K562 (cell line): ENCODE results near the gene SUCO. TPM values are rescaled to one million over a fixed set of nuclear protein-coding genes. Genes with fewer than 3 reads are reported as not detected.
A peak's percentile ranks its signal among the peaks of the same experiment; 100 is the strongest.

Source experiments
- ATAC-seq: fragments of 200-7000 bp; cut with Tn5 transposase; 3 replicates; pipeline ENCODE4 v1.9.1; 2020; ENCODE audit warnings: moderate library complexity
- BruUV-seq: library from RNA; stranded (reverse); fragments of 400-500 nt; replicated peaks from 2 replicates; lab custom pipeline; 2021; lab: Mats Ljungman, UMichigan
- CTCF ChIA-PET: fragments of 300-600 bp; formaldehyde crosslinking; extraction: SDS; loops from one replicate; lab custom pipeline; 2021; ENCODE audit warnings: low intra/inter-chr PET ratio; lab: Yijun Ruan, JAX
- POLR2A ChIA-PET: fragments of 300-600, 350-650 bp; sonication (Branson Sonifier 250); formaldehyde crosslinking; extraction: SDS; loops from one replicate; lab custom pipeline; 2021; ENCODE audit warnings: antibody characterized with exemption, inconsistent platforms; lab: Yijun Ruan, JAX
- DNase-seq, 4 experiments: peaks; one replicate each; pipeline versions ENCODE4 v3.0.0 to v3.0.0-alpha.2; 2011 to 2018; ENCODE audit warnings: low spot score in 3 of 4, mixed read lengths in 3 of 4; ENCODE audit errors: extremely low read depth in 1 of 4
- FAIRE-seq: peaks from 2 replicates; lab custom pipeline; 2011; peaks lifted over from hg19 to GRCh38; lab: Jason Lieb, UNC
- H2AFZ ChIP-seq: 2 replicates; pipeline ENCODE4 v1.6.0; 2011; ENCODE audit warnings: low read depth, low read length, control low read depth, inconsistent platforms
- H3K27ac ChIP-seq: fragments of 200-600 bp; 3 replicates; pipeline ENCODE4 v1.8.0; 2011; ENCODE audit warnings: low read depth, mild to moderate bottlenecking, control low read depth, inconsistent platforms, low read length, moderate library complexity, mixed read lengths; ENCODE audit errors: extremely low read depth
- H3K27me3 ChIP-seq, 2 experiments: fragments of 300-600 bp in 1 of 2; 2 replicates in 1 of 2; 3 replicates in 1 of 2; pipeline versions ENCODE4 v1.6.0 to v1.8.0; 2011; ENCODE audit warnings: inconsistent platforms in 2 of 2, low read length in 2 of 2, mild to moderate bottlenecking in 1 of 2, mixed read lengths in 1 of 2, moderate library complexity in 1 of 2; ENCODE audit not compliant: control insufficient read depth in 2 of 2, insufficient read depth in 2 of 2
- H3K36me3 ChIP-seq: fragments of 300-600 bp; 3 replicates; pipeline ENCODE4 v1.8.0; 2011; ENCODE audit warnings: mild to moderate bottlenecking, low read length, inconsistent platforms; ENCODE audit not compliant: control insufficient read depth, insufficient read depth
- H3K4me1 ChIP-seq, 2 experiments: fragments of 200-600 bp in 1 of 2; replicated peaks in 1 of 2; 2 replicates in 1 of 2; 3 replicates in 1 of 2; pipeline versions ENCODE4 v1.5.1 to v1.8.0; 2011; ENCODE audit warnings: inconsistent platforms in 2 of 2, low read length in 2 of 2, mild to moderate bottlenecking in 1 of 2, mixed read lengths in 1 of 2, moderate library complexity in 1 of 2; ENCODE audit not compliant: control insufficient read depth in 2 of 2, insufficient read depth in 2 of 2
- H3K4me2 ChIP-seq: 2 replicates; pipeline ENCODE4 v1.6.1; 2011; ENCODE audit warnings: low read length, control low read depth, inconsistent platforms, mixed read lengths; ENCODE audit not compliant: insufficient read depth
- H3K4me3 ChIP-seq: fragments of 200-600 bp; sonication (generic), shearing (Covaris generic); 2 replicates; pipeline ENCODE4 v1.5.1; 2016; ENCODE audit warnings: control low read depth, inconsistent platforms
- H3K79me2 ChIP-seq: fragments of 200-600 bp; 3 replicates; pipeline ENCODE4 v1.8.0; 2011; ENCODE audit warnings: low read length, inconsistent platforms; ENCODE audit not compliant: control insufficient read depth, insufficient read depth
- H3K9ac ChIP-seq, 2 experiments: 2 replicates each; pipeline versions ENCODE4 v1.6.0 to v1.6.1; 2011; ENCODE audit warnings: low read depth in 2 of 2, low read length in 2 of 2, control low read depth in 1 of 2, inconsistent platforms in 1 of 2, mild to moderate bottlenecking in 1 of 2, mixed read lengths in 1 of 2; ENCODE audit not compliant: insufficient read depth in 1 of 2
- H3K9me1 ChIP-seq: one replicate; pipeline ENCODE4 v1.6.0; 2011; ENCODE audit warnings: inconsistent platforms, mild to moderate bottlenecking, low read length, moderate library complexity; ENCODE audit not compliant: control insufficient read depth, insufficient read depth
- H3K9me3 ChIP-seq: replicated peaks from 2 replicates; pipeline ENCODE4 v1.5.1; 2011; ENCODE audit warnings: low read depth, low read length, inconsistent platforms; ENCODE audit not compliant: control insufficient read depth, insufficient read depth
- H4K20me1 ChIP-seq: replicated peaks from 2 replicates; pipeline ENCODE4 v1.6.1; 2011; ENCODE audit warnings: low read length, inconsistent platforms, mixed read lengths; ENCODE audit not compliant: control insufficient read depth, insufficient read depth
- ATF1 ChIP-seq, 2 experiments: fragments of 450-650 bp in 1 of 2; IDR thresholded peaks; 2 replicates each; pipeline ENCODE4 v1.6.1; 2016; ENCODE audit warnings: missing compliant biosample characterization in 1 of 2, missing genetic modification characterization in 1 of 2
- ATF7 ChIP-seq: fragments of 450-650 bp; IDR thresholded peaks from 2 replicates; pipeline ENCODE4 v1.7.1; 2014; ENCODE audit warnings: mild to moderate bottlenecking, moderate library complexity
- BHLHE40 ChIP-seq: IDR thresholded peaks from 2 replicates; pipeline ENCODE4 v1.6.1; 2011; ENCODE audit warnings: low read length, improper control_type of control experiment
- CAMTA2 ChIP-seq: fragments of 250-450 bp; sonication (Bioruptor Pico); conservative IDR thresholded peaks from 2 replicates; pipeline ENCODE4 v1.5.1; 2022
- GTF2F1 ChIP-seq: IDR thresholded peaks from 2 replicates; pipeline ENCODE4 v1.6.1; 2011; ENCODE audit warnings: low read depth, low read length, improper control_type of control experiment
- JUND ChIP-seq, 2 experiments: IDR thresholded peaks; 2 replicates in 1 of 2; 3 replicates in 1 of 2; pipeline ENCODE4 v1.6.1; 2011; ENCODE audit warnings: borderline replicate concordance in 2 of 2, low read depth in 2 of 2, low read length in 2 of 2, improper control_type of control experiment in 1 of 2, missing biosample characterization in 1 of 2, missing genetic modification characterization in 1 of 2, missing genetic modification reagents in 1 of 2
- MAFK ChIP-seq: IDR thresholded peaks from 2 replicates; pipeline ENCODE4 v1.6.1; 2011; ENCODE audit warnings: low read length, improper control_type of control experiment
- MECOM ChIP-seq: fragments of 250-450 bp; sonication (Bioruptor Pico); IDR thresholded peaks from 2 replicates; pipeline ENCODE4 v1.8.0; 2022; ENCODE audit warnings: inconsistent platforms
- MEIS2 ChIP-seq: fragments of 450-650 bp; IDR thresholded peaks from 2 replicates; pipeline ENCODE4 v1.6.1; 2014; ENCODE audit warnings: mild to moderate bottlenecking; ENCODE audit not compliant: partially characterized antibody
- NRF1 ChIP-seq, 2 experiments: fragments of 450-650 bp; IDR thresholded peaks in 1 of 2; conservative IDR thresholded peaks in 1 of 2; 2 replicates each; pipeline ENCODE4 v1.6.1; 2014; ENCODE audit warnings: mild to moderate bottlenecking in 2 of 2
- POU5F1 ChIP-seq: fragments of 150-350 bp; IDR thresholded peaks from 2 replicates; pipeline ENCODE4 v1.6.1; 2014; ENCODE audit warnings: borderline replicate concordance, low read length, low read depth, mild to moderate bottlenecking; ENCODE audit not compliant: partially characterized antibody
- STAT5B ChIP-seq: fragments of 250-450 bp; sonication (Bioruptor Pico); IDR thresholded peaks from 2 replicates; pipeline ENCODE4 v1.8.0; 2021; ENCODE audit warnings: mild to moderate bottlenecking, inconsistent platforms
- ZEB2 ChIP-seq: fragments of 450-650 bp; IDR thresholded peaks from 2 replicates; pipeline ENCODE4 v1.6.1; 2016
- WGBS: fragments of 100-300 bp; shearing (Covaris generic); methylation state at CpG from one replicate; pipeline ENCODE4 v1.1.6; 2016; ENCODE audit warnings: low coverage, mixed read lengths; ENCODE audit not compliant: insufficient coverage; ENCODE audit errors: missing lambda C conversion rate; 5-methylcytosine and 5-hydroxymethylcytosine counted together
- in situ Hi-C: fragments of 300-500 bp; cut with MboI; formaldehyde crosslinking; loops from 4 replicates; pipeline ENCODE4 v1.15.0; 2018; ENCODE audit warnings: inconsistent platforms, mixed read lengths
- intact Hi-C: fragments of 100-400 bp; cut with micrococcal nuclease; formaldehyde crosslinking; loops from 2 replicates; pipeline ENCODE4 v1.14.2; 2022
- polyA plus RNA-seq, 8 experiments: library from polyadenylated mRNA; depleted of rRNA in 4 of 8; stranded (reverse) in 5 of 8; unstranded in 3 of 8; fragments of >200 nt; fragmentation: Nextera tagmentation in 2 of 8; fragmentation: Illumina TruSeq in 1 of 8; extraction: Ambion mirVana in 2 of 8; extraction: Trizol in 1 of 8; gene quantifications; 2 replicates each; pipeline versions ENCODE4 v1.2.1 to v1.2.3, GENCODE V29; 2011 to 2014; ENCODE audit warnings: inconsistent platforms in 1 of 8, missing spikeins in 1 of 8
- total RNA-seq, 7 experiments: library from RNA; depleted of rRNA in 6 of 7; stranded (reverse); fragments of >200 nt in 6 of 7; fragmentation: Illumina TruSeq in 2 of 7; extraction: Trizol in 2 of 7; gene quantifications; 2 replicates each; pipeline versions ENCODE4 v1.2.1 to v1.2.3, GENCODE V29; 2011 to 2021; ENCODE audit warnings: low replicate concordance in 1 of 7

The SUCO gene
- total and polyA plus RNA-seq, 9 of the 15 experiments (the other 6 are each of a cell fraction or from before 2014, with no cell fraction given): 2.5 to 20.6 (median 14.3) TPM

DNA sequence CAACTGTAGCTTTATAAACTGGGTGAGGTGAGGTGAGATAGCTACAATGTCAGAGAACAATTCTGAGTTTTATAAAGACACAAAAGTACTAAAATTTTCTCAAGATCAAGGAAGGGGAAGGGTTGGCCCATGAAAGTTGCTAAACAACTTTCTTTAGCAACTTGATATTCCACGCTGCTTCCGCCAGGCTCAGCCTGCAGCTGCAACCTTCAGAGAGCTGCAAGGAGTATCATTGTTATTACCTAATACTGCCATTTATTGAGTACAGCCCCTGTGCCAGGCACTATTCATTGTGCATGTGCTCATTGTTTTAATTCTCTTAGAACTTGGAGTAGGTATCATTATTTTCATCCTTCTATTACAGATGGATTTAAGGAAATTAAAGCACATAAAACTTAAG lies 34.1 kb upstream of the SUCO start:
- Histone ChIP-seq H3K4me3 (no peak overlapping the region), H3K9me3 (no peaks in the 10 kb centered on the region), H2AFZ (no peak overlapping the region), H3K4me2 (no peak overlapping the region), H3K9ac (no peak overlapping the region), H3K27ac (no peak overlapping the region), H3K9me1 (no peaks in the 10 kb centered on the region), H3K36me3 (no peaks in the 10 kb centered on the region), H3K4me1 (peaks cover 0 to 13% of the 10 kb centered on the region in 2 experiments; a peak in 3 of 5 replicates), H3K79me2 (no peaks in the 10 kb centered on the region), H3K27me3 (no peaks in the 10 kb centered on the region), H4K20me1 (no peaks in the 10 kb centered on the region)
- ATAC-seq (no peak), FAIRE-seq (no peak), DNase-seq (no peak)
- in situ Hi-C loops: no loop called here
- CTCF ChIA-PET: no interaction called here
- WGBS: 77% methylated on average over 2 of the region's 2 CpGs
- intact Hi-C loops: loop anchor here (5.0 kb wide), 1 partner anchor 47 kb away; no protein-coding TSS in a partner anchor
- POLR2A ChIA-PET: interaction anchor here (0.7 to 2.1 kb wide), 7 partner anchors 9 to 42 kb away, joined by 3 to 5 read pairs (median 4); partner anchors contain the start of gene SUCO
- no TSS peak for BruUV-seq
- no peak for TF ChIP-seq GTF2F1
- no peak for TF ChIP-seq ATF1 (CRISPR knock-in tag; IDR thresholded peaks at IDR 0.05)
- TF ChIP-seq ATF1 (tag; IDR thresholded peaks at IDR 0.05): no peak

DNA sequence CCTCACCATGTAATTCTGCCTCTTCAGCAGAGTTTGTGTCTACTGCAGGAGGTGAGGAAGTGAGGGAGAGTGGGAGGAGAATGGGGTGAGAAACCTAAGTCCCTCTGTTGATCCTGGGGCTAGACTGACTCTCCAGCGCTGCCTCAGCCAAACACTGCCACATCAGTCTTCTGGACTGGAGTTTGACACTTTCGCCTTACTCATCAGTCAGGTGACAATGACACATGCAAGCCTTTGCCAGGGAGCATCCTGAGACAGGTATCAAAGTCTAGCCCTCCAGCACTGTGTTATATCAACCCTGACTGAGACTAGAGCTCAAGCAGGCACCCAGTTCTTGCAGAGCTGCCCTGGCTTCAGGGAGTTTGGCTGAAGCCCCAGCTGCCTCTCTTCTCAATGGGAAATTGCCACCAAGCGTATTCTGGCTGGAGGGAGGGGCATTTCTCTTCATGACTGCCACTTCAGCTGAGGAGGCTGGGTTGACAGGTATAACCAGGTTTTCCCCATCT lies 33.3 kb upstream of the SUCO start:
- Histone ChIP-seq H4K20me1 (no peaks in the 10 kb centered on the region), H3K36me3 (no peaks in the 10 kb centered on the region), H3K9me3 (no peaks in the 10 kb centered on the region), H2AFZ (peak overlapping the region; percentile 30; the same call in 1 of the 2 replicates), H3K9me1 (no peaks in the 10 kb centered on the region), H3K4me1 (peaks cover 0 to 13% of the 10 kb centered on the region in 2 experiments; a peak in 3 of 5 replicates), H3K9ac (no peak overlapping the region; a peak in 1 of 4 replicates), H3K79me2 (no peaks in the 10 kb centered on the region), H3K4me2 (no peak overlapping the region; the same call in 1 of the 2 replicates), H3K27ac (no peak overlapping the region), H3K27me3 (no peaks in the 10 kb centered on the region; a peak in 1 of 5 replicates), H3K4me3 (no peak overlapping the region)
- CTCF ChIA-PET: no interaction called here
- intact Hi-C loops: loop anchor here (5.0 kb wide), 1 partner anchor 47 kb away; no protein-coding TSS in a partner anchor
- FAIRE-seq (no peak), ATAC-seq (peak; percentile 65), DNase-seq (peak in 2 of 4 experiments; percentile 30 to 51)
- WGBS: 14% methylated on average over 3 of the region's 3 CpGs
- POLR2A ChIA-PET: interaction anchor here (1.2 to 2.1 kb wide), 2 partner anchors 11 to 14 kb away, joined by 4 read pairs; no protein-coding TSS in a partner anchor
- in situ Hi-C loops: no loop called here
- no TSS peak for BruUV-seq
- no peak for TF ChIP-seq CAMTA2
- peak; percentile 33; the same call in 1 of the 2 replicates for TF ChIP-seq MAFK
- peak; percentile 71 for TF ChIP-seq ZEB2
- TF ChIP-seq NRF1 (conservative IDR thresholded peaks at IDR 0.05 in 1 of 2, IDR thresholded peaks at IDR 0.05 in 1 of 2): 0 out of 4 replicates have a peak, but pooled peaks of 1 of the 2 experiments have one; percentile 22
- TF ChIP-seq JUND (IDR thresholded peaks at IDR 0.05; ENCODE audit: borderline replicate concordance, low read depth, low read length): peak; percentile 82; the same call in 1 of the 2 replicates
- peak; percentile 86; the same call in 2 of the 3 replicates for TF ChIP-seq JUND (tag; IDR thresholded peaks at IDR 0.05; ENCODE audit: borderline replicate concordance, low read depth, low read length)
- no peak for TF ChIP-seq POU5F1
- TF ChIP-seq STAT5B (CRISPR knock-in tag): no peak
- TF ChIP-seq MECOM: no peak
- TF ChIP-seq MEIS2: peak; percentile 85
- TF ChIP-seq ATF7: 0 out of 2 replicates have a peak, but pooled peaks have one; percentile 22
- peak; percentile 75 for TF ChIP-seq BHLHE40
